ENCODE data around the gene SUCLG2.
A peak's percentile ranks its signal among the peaks of the same experiment; 100 is the strongest.

The SUCLG2 gene

GRCh38 chr3:67654099-67654843 lies at the start of gene SUCLG2:
Gene SUCLG2, minus strand, starts transcription at chr3:67654612. Its CDS starts 26 bp downstream, at chr3:67654586.
- peak; percentile 84 for DNase-seq

DNA sequence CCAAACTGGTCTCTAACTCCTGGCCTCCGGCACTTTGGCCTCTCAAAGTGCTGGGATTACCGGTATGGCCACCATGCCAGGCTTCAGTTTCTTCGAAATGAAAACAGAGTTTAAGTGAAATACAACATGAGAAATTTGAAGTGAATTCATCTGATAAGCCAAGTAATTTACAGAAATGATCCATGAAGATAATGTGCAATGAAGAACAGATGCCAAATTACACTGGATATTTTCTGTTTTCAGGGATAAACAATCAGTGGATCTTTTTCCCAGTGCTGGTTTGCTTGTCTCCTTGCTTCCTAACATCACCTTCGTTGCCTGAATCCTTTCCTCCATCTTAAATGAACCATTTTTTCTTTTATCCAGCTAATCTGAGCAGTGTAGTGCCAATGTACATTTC lies 46.2 kb upstream of the SUCLG2 start:
- no peak for DNase-seq

- DNase-seq: no peak
Observed at GRCh38 chr3:67699882-67700281, 45.5 kb upstream of the SUCLG2 start.

- DNase-seq: no peak
Observed at GRCh38 chr3:67692621-67693020, 38.2 kb upstream of the SUCLG2 start.

DNA sequence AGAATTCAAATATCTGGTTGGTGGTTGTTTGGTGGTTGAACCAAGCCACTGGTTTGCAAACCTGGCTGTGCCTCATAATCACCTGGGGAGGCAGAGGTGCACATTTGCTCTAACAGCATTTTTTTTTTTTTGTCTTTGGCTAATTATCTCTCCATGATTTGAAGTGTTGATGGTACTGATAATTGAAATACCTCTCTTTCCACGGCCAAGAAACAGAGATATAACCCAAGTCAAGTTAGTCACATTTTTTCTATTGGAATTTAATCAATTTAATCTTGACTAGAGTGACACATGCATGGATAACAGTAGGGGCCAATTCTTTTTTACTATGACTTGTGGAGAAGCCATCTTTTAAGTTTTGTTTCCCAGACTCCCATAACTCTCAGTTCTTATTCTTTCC lies 37.5 kb upstream of the SUCLG2 start:
- no peak for DNase-seq

GRCh38 chr3:67691207-67691606 lies 36.8 kb upstream of the SUCLG2 start:
- no peak for DNase-seq

GRCh38 chr3:67689806-67690205 lies 35.4 kb upstream of the SUCLG2 start:
- no peak for DNase-seq

DNA sequence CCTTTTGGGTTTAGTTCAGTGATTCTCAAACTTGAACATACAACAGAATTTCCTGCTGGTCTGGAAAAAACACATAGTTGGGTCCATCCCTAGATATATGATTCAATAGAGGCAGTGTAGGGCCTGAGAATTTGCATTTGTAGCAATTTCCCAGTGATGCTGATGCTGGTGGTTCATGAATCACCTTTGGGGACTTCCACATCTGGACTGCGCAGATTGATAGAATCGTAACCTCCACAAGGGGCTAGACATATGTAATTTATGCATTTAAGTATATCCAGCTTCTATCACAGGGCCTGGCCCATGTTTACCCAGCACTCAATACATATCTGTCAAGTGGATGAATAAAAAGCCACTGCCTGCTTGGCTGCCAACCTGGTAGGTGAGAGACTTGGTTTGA lies 33.8 kb upstream of the SUCLG2 start:
- no peak for DNase-seq

- DNase-seq: peak; percentile 2
Observed at GRCh38 chr3:67686069-67686468, 31.7 kb upstream of the SUCLG2 start.

DNA sequence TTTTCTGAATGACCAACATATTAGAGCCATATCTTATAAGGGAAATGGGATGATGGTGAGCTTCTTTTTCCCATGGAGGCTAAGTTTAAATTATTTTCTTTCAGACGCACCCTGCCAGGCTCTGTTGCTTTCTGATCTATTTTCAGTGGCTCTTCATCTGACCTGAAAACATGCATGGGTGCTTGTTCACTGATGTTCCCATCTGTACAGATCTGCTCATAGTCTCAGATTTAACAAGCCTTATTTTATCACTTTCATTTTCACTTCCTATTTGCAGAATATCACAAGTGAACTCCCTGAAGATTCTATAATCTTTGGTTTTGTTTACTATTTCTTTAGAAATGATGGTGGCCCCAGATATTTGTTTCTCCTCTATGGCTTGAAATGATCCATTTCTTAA lies 31.1 kb upstream of the SUCLG2 start:
- DNase-seq: no peak

DNA sequence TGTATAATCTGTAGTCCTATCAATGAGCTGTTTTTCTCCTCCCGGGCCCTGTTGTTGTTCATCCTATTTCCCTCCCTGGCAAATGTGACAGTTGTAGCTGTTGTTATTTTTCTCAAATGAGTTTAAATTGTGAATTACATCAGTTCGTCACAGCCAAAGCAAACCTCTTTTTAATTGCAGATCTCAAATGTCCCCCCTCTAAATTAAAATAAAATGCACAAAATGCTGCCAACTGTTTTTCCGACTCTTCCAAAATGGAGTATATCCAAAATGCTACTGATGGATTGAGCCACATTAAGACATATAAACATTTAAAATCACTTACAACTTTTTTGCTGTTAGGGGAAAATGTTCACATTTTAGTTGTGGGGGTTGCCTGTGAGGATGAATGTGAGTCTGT lies 29.8 kb upstream of the SUCLG2 start:
- no peak for DNase-seq

DNA sequence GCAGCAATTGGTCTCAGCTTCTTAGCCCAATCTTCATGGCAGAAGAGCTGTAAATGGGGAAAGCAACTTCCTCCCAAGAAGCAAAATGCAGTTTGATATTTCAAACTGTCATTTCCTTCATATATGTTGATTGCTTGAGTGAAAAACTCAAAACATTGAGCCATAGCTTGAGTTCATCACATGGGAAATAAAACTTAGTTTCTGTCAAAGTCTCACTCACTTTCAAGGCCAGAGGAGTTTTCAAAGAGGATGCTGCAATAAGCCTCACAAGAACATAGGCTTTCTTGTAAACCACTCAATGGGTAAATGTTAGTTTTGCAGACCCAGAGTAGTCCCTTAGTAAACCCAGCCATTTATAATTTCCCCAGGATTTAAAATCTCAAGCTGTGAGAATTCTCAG lies 29.1 kb upstream of the SUCLG2 start:
- no peak for DNase-seq

DNA sequence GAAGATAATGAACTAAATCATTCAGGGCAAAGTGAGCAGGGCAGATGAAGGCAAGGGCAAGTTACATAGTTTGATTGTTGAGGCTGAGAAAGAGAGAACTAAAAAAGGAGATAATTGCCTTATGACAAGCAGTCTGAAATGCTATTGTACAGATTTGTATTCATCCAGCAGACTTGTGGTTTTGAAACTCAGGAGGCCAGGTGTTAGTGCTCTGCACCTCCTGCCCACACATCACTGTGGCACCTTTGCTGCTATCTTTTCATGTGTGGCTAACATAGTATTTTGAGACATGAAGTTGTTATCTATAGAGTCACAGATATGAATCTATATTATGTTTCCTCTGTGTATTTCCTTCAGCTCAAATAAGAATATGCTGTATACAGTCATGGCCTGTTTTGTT lies 24.3 kb upstream of the SUCLG2 start:
- no peak for DNase-seq

GRCh38 chr3:67674055-67674454 lies 19.6 kb upstream of the SUCLG2 start:
- DNase-seq: no peak

- DNase-seq: no peak
Observed at GRCh38 chr3:67662733-67663132, 8.3 kb upstream of the SUCLG2 start.

- no peak for DNase-seq
Observed at GRCh38 chr3:67661089-67661488, 6.7 kb upstream of the SUCLG2 start.

DNA sequence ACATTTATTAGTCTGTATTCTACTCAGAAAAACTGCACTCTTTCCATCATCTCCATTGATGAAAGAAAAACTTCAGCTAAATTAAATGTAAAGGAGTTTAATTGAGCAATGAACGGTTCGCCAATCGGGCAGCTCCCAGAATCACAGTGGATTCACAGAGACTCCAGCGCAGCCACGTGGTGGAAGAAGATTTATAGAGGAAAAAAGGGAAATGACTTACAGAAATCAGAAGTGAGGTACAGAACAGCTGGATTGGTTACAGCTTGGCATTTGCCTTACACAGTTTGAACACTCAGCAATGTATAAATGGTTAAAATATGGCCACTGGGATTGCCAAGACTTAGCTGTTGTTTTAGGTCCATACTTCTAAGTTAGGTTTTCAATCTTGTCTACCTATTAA lies 2.8 kb upstream of the SUCLG2 start:
- DNase-seq: no peak

- no peak for DNase-seq
Observed at GRCh38 chr3:67656614-67657013, 2.2 kb upstream of the SUCLG2 start.

DNA sequence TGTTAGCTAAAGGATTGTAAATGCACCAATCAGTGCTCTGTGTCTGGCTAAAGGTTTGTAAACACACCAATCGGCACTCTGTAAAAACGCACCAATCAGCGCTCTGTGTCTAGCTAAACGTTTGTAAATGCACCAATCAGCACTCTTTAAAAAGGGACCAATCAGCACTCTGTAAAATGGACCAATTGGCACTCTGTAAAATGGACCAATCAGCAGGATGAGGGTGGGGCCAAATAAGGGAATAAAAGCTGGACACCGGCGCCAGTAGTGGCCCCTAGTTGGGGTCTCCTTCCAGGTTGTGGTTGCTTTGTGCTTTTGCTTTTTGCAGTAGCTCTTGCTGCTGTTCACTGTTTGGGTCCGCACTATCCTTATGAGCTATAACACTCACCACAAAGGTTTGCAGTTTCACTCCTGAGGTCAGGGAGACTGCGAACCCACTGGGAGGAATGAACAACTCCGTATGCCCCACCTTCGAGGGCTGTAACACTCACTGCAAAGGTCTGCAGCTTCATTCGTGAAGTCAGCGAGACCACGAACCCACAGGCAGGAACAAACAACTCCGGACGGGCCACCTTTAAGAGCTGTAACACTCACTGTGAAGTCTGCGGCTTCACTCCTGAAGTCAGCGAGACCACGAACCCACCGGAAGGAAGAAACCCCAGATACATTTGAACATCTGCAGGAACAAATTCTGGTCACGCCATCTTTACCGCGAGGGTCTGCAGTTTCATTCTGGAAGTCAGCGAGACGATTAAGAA lies 1.1 kb upstream of the SUCLG2 start:
- no peak for DNase-seq

DNA sequence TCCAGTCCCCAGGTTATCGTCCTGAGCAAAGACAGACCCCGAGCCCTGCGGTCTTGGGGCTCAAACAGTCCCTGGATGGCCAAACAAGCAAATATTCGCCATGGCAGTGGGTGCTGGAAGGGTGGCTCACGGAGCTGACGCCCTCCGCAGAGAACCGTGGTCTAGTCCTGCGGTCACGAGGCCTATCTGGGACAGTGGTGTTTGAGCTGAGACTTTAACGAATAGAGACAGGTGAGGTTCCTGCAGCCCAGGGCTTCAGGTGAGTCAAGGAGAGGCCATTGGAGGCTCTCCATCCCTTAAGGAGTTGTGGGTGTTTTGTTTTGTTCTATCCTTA lies 399 bp upstream of the SUCLG2 start:
- DNase-seq: no peak

GRCh38 chr3:67653425-67654098 lies 850 bp downstream of the SUCLG2 start:
- peak; percentile 18 for DNase-seq

- no peak for DNase-seq
Observed at GRCh38 chr3:67650084-67650483, 4.3 kb downstream of the SUCLG2 start.

- DNase-seq: no peak
Observed at GRCh38 chr3:67649681-67650080, 4.7 kb downstream of the SUCLG2 start.

GRCh38 chr3:67648701-67649100 lies 5.7 kb downstream of the SUCLG2 start:
- peak; percentile 43 for DNase-seq
